BE2C (cell line): ENCODE measurements around the gene BHLHE41.
A peak's percentile ranks its signal among the peaks of the same experiment; 100 is the strongest.

Experiments used
- DNase-seq: peaks from one replicate; pipeline ENCODE4 v3.0.0-alpha.2; 2020
- H3K27me3 ChIP-seq: fragments of 250-450 bp; sonication (Bioruptor Pico); 2 replicates; pipeline ENCODE4 v1.5.1; 2020; ENCODE audit warnings: mild to moderate bottlenecking
- H3K36me3 ChIP-seq: fragments of 250-450 bp; sonication (Bioruptor Pico); 2 replicates; pipeline ENCODE4 v1.5.1; 2020; ENCODE audit warnings: mild to moderate bottlenecking
- H3K4me1 ChIP-seq: fragments of 250-450 bp; sonication (Bioruptor Pico); 2 replicates; pipeline ENCODE4 v1.5.1; 2020
- H3K4me3 ChIP-seq: 2 replicates; pipeline ENCODE4 v1.5.1; 2011; ENCODE audit warnings: low read depth, low read length
- H3K9me3 ChIP-seq: fragments of 250-450 bp; sonication (Bioruptor Pico); 2 replicates; pipeline ENCODE4 v1.5.1; 2020
- TF ChIP-seq, protein P1 (sequence below): IDR thresholded peaks from 2 replicates; pipeline ENCODE4 v1.5.1; 2012; ENCODE audit warnings: mild to moderate bottlenecking, low read depth, low read length

BHLHE41 gene

DNA sequence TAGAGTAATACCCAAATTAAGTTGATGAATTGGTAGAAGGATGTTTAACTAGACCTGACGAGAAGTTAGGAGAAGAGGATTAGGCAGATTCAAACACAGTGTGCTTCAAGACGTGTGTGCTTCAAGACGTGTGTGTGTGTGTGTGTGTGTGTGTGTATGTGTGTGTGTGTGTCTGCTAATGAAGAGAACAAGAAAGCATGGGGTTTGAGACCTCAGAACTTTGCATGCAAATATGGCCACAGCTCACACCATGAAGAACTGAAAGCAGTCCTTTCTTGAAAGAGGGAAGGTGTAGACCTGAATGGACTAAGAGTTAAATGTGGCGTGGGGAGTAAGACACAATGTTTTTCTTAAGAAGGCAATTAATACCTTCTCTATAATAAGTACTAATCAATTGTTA, 38.1 kb upstream of the BHLHE41 start:
- TF ChIP-seq, protein P1, sequence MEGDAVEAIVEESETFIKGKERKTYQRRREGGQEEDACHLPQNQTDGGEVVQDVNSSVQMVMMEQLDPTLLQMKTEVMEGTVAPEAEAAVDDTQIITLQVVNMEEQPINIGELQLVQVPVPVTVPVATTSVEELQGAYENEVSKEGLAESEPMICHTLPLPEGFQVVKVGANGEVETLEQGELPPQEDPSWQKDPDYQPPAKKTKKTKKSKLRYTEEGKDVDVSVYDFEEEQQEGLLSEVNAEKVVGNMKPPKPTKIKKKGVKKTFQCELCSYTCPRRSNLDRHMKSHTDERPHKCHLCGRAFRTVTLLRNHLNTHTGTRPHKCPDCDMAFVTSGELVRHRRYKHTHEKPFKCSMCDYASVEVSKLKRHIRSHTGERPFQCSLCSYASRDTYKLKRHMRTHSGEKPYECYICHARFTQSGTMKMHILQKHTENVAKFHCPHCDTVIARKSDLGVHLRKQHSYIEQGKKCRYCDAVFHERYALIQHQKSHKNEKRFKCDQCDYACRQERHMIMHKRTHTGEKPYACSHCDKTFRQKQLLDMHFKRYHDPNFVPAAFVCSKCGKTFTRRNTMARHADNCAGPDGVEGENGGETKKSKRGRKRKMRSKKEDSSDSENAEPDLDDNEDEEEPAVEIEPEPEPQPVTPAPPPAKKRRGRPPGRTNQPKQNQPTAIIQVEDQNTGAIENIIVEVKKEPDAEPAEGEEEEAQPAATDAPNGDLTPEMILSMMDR, result no peak
- Histone ChIP-seq H3K36me3 (no peaks in the 10 kb centered on the region), H3K27me3 (no peaks in the 10 kb centered on the region), H3K4me3 (no peak overlapping the region), H3K4me1 (no peaks in the 10 kb centered on the region), H3K9me3 (no peaks in the 10 kb centered on the region)
- DNase-seq, result no peak

DNA sequence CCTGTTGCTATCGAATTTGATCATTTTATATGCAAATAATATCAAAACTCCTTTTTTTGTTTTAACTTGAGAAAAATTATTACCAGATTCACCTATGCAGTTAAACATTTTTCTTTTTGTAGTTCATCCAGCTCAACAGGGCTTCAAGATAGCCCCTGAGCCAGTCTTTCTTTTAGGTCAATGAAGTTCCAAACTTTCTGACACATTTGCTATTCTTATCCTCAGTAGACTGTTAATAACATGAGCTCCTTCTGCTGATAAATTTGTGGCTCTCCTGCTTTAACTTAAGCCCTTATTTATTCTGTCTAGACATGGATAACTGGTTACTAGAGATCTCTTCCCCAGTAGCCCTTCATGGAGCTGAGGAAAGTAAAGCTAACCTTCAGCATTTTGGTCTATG, 37.3 kb upstream of the BHLHE41 start:
- DNase-seq, result no peak
- Histone ChIP-seq H3K36me3 (no peaks in the 10 kb centered on the region), H3K4me1 (no peaks in the 10 kb centered on the region), H3K4me3 (no peak overlapping the region), H3K27me3 (no peaks in the 10 kb centered on the region), H3K9me3 (no peaks in the 10 kb centered on the region)
- TF ChIP-seq, protein P1, result no peak

DNA sequence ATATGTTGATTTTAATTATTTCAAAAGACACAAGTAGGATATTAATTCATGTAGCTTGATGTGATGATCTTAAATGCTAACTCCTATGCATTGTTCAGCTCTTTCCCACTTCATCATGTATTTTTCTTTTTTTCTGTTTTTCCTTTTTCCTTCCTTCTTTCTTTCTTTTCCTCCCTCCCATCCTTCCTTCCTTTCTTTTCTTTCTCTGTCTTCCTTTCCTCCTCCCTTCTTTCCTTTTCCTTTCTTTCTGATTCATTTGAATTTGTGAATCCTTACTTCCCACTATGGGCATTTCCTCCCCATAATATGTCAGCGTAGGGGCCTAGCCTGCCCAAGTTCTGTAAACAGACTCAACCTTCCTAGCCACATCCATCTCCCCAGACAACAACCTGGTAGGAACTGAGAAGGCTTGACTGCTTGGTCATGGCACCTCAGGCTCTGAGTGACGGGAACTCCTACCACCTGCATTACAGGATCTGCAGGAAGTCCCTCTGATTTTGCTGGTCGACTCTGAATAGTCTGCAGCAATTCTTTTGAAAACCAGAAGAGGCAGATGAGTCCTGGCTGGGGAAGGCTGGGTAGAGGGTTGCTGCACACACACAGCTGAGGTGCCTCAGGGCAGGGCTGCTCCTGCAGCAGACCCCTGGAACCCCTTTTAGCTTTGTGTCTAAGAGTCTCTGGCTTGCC, 33.4 kb upstream of the BHLHE41 start:
- Histone ChIP-seq H3K4me1 (no peaks in the 10 kb centered on the region), H3K27me3 (no peaks in the 10 kb centered on the region), H3K9me3 (no peaks in the 10 kb centered on the region), H3K4me3 (no peak overlapping the region), H3K36me3 (no peaks in the 10 kb centered on the region)
- TF ChIP-seq, protein P1, result no peak
- peak; percentile 15 for DNase-seq

DNA sequence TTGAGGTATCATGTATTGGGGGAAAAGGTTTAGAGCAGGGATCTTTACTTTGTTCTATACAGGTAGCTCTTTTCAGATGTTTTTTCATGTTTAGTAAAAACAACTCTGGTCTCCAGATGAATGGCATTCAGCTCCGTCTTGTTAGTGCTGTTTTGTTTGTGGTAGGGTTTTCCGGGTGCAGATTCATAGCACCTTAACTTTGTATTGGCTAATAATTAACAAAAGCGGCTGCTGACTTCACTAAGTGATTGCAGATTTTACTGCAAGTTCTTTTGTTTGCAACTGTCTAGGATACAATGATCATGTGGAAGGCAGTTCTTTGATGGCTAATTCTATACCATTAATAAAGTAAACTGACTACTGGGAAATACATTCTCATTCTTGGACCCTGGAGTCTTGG, 32.2 kb upstream of the BHLHE41 start:
- Histone ChIP-seq H3K4me3 (no peak overlapping the region), H3K27me3 (no peaks in the 10 kb centered on the region), H3K36me3 (no peaks in the 10 kb centered on the region), H3K4me1 (no peaks in the 10 kb centered on the region), H3K9me3 (no peaks in the 10 kb centered on the region)
- DNase-seq, result no peak
- TF ChIP-seq, protein P1, result no peak

DNA sequence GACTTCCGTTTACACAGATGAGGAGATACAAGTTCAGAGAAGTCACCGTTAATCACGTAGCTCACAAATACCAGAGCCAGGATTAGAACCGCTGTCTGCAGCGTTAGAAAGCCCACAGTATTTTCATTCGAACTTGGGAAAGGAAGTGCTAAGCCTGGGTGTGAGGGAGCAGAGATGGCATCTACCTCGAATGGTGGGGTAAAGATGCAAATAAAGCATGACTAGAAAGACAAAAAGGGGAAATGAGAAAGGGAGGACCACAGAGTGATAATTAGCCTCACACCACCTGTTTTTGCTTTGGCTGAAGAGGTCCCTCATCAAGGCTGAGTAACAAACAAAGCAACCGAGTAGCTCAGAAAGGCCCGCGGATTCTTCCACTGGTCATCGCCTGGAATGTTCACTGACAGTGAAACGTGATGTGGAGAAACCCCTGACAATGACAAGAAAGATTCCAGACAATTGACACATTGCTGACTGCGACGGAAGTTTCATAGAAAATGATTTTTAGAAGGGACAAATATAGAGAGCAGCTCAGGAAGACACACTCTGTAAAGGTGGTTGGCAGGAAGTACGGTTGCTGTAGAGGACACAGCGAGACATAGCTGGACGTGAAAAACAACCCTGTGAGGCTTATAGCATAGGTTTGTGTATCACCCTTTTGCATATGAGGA, 31.5 kb upstream of the BHLHE41 start:
- no peak overlapping the region for H3K4me3 ChIP-seq
- no peaks in the 10 kb centered on the region for H3K36me3 ChIP-seq
- no peaks in the 10 kb centered on the region for H3K27me3 ChIP-seq
- DNase-seq, result no peak
- no peaks in the 10 kb centered on the region for H3K9me3 ChIP-seq
- no peaks in the 10 kb centered on the region for H3K4me1 ChIP-seq
- TF ChIP-seq, protein P1, result no peak
